NOMO-1 treated with dmso at 0.1 percent for 144 hours (cell line): ENCODE measurements around the gene KCMF1.

ENCODE experiments used
- DNase-seq: peaks from one replicate; lab custom pipeline; 2025; ENCODE audit not compliant: unreplicated experiment; lab: John Stamatoyannopoulos, UW

KCMF1 gene

DNA sequence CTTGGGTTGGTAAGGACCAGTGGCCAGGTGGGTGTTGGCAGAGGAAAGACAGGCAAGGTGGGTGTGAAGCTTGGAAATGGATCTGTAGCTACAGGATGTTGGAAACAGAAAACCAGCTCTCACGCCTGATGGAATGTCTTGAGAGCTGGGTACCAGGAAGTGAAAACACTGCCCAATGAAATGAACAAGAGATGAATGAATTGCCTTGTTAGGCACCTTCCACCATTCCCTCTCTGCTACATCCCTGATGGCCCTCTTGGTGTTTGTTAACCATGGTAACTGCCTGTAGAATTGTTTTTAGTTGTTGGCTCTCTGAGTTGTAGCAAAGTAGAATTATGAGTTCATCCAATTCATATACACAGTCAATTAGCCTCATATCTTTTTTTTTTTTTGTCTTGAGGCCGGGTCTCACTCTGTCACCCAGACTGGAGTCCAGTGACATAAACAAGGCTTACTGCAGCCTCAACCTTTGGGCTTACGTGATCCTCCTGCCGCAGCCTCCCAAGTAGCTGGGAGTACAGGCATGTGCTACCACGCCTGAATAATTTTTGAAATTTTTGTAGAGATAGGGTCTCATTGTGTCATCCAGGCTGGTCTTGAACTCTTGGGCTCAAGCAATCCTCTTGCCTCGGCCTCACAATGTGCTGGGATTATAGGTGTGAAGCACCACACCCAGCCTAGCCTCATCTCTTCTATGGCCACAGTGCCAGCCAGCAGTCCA lies 9.5 kb downstream of the KCMF1 start:
- no peak for DNase-seq

DNA sequence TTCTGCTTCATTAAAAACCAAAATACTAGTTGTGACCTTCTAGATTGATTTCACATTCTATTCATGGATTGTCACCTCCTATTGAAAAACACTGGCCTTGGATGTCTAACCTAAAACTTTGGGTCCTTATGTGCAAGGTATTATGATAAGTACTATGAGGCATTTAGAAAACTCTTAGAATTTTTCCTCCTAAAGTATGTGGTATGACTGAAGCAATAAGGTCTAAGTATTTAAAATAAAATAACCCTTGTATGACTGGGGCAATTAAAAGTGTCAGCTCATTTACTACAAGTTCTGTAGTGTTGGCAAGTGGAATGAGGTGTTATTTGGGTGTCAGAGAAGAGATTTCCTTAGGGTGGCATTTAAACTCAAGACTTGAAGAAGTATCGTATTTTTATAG lies 15.1 kb downstream of the KCMF1 start:
- DNase-seq, result no peak

DNA sequence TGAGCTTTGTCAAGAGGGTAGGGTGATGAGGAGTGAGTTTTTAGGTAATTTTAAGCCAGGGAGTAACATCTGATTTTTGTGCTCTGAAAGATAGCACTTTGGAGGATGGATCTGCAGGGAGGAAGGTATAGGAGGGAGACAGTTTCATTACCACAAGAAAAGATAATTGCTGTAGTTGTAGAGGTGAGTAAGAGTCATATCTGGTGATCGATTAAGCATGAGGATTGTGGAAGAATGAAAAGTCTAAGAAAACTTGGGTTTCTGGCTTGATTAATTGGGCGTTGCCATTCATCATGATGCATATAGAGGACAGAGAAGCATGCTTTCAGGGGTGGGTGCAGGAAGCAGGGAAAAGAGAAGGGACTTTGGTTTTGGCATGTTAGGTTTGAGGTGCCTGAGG lies 18.5 kb downstream of the KCMF1 start:
- no peak for DNase-seq

GRCh38 chr2:84989927-84990326 lies 19.0 kb downstream of the KCMF1 start:
- no peak for DNase-seq

GRCh38 chr2:84991404-84992160 lies 20.6 kb downstream of the KCMF1 start:
- DNase-seq, result no peak

- no peak for DNase-seq
Measured at GRCh38 chr2:84995826-84996225, 24.9 kb downstream of the KCMF1 start.

- DNase-seq, result no peak
Measured at GRCh38 chr2:84996909-84997308, 25.9 kb downstream of the KCMF1 start.

DNA sequence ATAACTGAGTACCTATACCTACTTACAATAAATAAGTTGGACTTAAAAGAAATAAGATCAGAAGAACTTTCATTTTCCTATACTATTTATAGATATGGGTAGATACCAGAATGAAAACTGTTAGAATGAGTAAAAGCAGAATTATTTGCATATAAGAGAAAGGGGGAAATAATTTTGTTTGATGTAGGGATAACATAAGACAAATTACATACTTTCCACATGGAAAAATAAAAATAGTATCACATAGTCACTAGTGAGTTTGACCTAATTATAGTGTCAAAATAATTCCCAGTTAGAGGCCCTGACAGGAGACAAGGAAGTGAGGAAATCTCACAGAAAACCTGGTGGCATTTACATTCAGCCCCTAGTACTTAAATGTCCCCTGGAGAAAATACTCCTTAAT lies 28.6 kb downstream of the KCMF1 start:
- DNase-seq, result no peak

DNA sequence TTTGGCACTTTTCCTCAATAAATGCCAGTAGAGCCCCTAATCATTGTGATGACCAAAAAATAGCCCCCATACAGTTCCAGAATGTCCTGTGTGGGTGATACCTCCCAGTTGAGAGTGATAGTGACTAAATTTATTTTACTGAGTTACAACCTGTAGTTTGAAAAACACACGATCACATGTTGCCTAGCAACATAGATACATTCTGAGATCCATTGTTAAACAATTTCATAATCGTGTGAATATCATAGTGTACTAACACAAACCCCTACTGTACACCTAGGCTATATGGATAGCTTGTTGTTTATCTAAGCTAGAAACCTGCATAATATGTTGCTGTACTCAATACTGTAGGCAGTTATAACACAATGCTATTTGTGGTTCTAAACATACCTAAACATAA lies 30.6 kb downstream of the KCMF1 start:
- no peak for DNase-seq

GRCh38 chr2:85002534-85002933 lies 31.6 kb downstream of the KCMF1 start:
- DNase-seq, result no peak

DNA sequence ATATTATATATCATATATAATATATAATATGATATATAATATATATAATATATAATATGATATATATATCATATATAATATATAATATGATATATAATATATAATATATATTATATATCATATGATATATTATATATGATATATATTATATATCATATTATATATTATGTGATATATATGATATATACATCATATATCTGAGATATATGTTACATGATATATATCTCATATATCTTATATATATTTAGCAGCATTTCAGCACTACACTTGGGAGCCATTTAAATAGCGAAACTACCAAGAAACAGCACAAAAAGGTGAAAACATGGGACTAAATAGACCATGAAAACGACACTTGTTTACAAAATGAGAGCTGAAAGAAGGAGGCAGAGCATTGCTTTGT lies 37.3 kb downstream of the KCMF1 start:
- no peak for DNase-seq

DNA sequence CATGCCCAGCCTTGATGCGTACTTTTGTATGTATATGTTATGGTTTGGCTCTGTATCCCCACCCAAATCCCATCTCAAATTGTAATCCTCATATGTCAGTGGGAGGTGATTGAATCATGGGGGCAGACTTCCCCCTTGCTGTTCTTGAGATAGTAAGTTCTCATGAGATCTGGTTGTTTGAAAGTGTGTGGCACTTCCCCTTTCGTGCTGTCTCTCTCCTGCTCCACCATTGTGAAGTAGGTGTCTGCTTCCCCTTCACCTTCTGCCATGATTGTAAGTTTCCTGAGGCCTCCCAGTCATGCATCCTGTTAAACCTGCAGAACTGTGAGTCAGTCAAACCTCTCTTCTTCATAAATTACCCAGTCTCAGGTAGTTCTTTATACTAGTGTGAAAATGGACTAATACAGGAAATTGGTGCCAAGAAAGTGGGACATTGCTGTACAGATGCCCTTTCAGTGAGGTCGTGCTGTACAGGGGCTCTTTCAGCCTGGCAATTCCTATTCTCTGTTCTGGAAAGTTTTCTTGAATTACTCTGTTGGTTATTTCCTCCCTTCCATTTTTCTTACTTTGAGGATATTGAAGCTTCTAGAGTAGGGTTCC lies 38.2 kb downstream of the KCMF1 start:
- DNase-seq, result peak; percentile 28

- no peak for DNase-seq
Measured at GRCh38 chr2:85010404-85010803, 39.4 kb downstream of the KCMF1 start.

DNA sequence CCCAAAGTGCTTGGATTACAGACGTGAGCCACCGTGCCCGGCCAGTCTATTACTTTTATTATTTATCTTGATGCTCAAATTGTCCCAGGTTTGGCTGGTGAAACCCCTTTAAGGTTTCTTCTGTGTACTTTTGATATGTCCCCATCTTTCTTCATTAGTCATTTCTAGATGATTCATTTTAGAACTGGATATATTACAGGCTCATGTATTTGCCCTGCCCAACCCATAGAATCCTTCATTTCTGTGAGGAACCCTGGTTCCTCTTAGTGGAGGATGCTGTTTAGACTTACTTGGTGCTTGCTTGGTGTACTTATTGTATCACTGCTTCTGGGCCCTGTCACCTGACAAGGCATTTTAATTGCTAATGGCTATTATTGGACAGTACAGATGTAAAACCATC lies 40.1 kb downstream of the KCMF1 start:
- no peak for DNase-seq

DNA sequence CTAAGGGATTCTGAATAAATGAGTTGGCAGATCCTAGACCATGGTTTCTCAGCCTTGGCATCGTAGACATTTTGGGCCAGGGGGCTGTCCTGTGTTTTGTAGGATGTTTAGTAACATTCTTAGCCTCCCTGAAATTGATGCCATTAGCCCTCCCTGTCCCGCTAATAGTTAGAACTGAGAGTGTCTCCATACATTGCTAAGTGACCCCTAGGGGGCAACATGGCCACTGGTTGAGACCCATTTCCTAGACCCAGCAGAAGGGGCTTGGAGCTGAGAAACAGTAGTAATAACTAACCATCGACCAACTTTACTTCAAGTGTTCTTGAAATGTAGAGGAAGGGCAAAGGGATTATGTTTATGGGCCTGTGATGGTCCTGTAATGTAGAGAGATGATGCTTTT lies 40.8 kb downstream of the KCMF1 start:
- no peak for DNase-seq

DNA sequence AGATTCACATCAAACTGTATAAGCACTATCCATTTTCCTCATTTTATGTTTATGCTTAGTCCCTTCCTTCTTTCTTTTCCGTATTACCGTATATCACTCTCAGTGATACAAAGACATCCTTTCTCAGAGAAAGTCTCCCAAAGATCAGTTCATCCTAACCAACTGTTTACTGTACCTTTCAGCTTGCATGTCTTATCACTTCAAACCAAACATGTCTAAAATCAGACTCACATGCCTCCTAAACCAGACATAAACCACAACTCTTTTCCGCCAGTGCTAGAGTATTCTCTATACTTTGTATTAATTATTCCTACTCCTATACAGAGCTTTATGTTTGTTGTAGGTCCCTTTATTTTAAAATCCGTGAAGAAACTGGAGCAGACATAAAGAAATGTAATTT lies 41.5 kb downstream of the KCMF1 start:
- DNase-seq, result no peak

DNA sequence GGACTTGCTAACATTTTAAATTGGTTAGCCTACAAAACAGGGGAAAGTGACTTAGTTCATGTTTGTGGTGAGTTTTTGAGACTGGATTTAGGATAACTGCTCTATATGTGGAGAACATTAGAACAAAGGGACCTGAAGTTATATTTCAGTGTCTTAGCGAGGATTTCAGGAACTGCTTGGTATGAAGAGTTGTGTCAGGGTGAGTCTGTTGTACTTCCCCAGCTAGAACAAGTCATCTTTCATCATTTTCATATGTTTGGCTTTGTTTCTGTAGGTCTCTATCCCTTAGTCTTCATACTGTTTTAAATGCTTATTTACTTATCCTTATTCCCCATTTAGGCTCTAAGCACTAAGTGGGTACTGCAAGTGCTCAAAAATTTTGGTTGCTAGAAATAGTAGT lies 41.9 kb downstream of the KCMF1 start:
- no peak for DNase-seq

DNA sequence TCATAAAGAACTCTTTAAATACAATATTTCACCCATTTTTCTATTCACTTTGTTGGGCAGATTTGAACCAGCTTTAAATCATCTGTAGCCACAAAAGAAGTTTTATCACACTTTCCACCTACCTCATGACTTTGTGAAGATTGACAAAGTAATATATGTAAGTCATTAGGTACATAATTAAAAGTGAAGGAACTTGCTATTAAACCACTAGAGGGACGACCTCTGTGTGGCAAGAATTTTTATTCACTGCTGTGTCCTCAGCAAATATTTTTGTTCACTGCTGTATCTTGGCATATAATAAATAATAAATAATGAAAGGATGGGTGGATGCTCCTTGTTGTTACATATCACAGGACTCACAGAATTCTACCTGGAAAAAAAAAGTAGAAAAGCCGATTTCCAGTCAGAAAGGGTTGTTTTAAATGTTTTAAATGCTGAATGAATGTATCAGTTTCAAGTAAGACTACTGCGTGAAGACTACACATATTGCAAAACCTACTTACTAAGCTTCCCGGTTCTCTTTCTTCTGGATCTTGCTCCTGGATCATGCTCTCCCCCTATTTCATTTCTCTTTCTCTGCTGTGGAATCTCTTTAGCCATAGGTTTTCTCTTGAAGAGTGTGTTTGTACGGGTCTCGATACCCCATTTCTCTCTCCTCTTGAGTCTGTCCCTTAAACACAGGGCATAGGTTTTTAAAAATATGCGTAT lies 44.8 kb downstream of the KCMF1 start:
- DNase-seq, result no peak

GRCh38 chr2:85016446-85016845 lies 45.5 kb downstream of the KCMF1 start:
- DNase-seq, result no peak

- no peak for DNase-seq
Measured at GRCh38 chr2:85017411-85018048, 46.6 kb downstream of the KCMF1 start.

DNA sequence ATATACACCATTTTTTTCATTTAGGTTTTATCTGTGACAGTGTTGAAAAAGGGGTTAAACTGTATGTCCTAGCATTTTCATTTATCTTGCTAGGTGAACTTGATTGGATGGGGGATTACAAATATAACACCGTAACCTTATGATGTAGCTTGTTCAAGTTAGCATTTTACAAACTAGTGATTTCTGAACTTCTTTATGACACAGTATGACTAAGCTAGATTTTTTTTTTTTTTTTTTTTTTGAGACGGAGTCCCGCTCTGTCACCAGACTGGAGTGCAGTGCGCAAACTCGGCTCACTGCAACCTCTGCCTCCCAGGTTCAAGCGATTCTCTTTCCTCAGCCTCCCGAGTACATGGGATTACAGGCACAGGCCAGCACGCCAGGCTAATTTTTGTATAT lies 47.1 kb downstream of the KCMF1 start:
- no peak for DNase-seq
